ENCODE results near the gene GRAMD1B.
"Not testable (repeated sequence)": the region's sequence is repeated elsewhere in the genome, so short reads cannot be mapped to it uniquely, and the experiment has no call there.

Gene GRAMD1B

DNA sequence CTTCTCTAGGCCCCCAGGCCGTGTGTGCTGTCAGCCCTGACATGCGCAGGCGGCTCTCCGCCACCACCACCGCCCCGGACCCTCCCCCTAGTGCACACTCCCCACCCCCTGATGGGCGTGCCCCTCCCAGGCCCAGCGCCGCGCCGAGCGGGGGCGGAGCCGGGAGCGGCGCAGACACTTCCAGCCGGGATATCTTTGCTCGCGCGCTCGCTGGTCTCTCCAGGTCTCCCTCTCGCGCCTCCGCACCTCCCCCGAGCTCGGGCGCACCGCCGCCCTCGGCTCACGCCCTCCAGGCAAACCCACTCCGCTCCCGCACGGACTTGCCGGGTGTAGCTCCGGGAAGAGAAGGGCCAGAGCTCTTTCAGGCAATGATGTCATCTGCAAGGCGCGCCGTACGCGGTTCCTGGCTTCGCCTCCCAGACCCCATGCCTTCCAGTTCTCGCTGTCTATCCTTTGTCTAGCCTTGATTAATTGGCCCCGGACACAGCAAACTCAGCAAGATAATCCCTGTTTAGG, 224.6 kb downstream of the GRAMD1B start, which contains the start of gene SCN3B:
TSS of gene SCN3B (minus strand) at position 59 of the 516 bp plus-strand sequence. CDS start 823 bp downstream, outside the sequence.
- peak; percentile 35 for DNase-seq

GRCh38 chr11:123659311-123659710, 229.2 kb downstream of the GRAMD1B start:
- no peak for DNase-seq

DNA sequence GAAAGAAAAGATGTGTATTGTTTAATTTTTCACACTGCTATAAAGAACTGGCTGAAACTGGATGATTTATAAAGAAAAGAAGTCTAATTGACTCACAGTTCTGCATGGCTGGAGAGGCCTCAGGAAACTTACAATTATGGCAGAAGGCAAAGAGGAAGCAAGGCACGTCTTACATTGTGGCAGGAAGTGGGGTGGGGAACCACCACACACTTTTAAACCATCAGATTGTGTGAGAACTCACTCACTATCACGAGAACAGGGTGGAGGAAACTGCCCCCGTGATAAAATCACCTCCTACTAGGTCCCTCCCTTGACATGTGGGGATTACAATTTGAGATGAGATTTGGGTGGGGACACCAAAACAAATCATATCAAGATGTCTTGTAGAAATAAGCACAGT, 229.9 kb downstream of the GRAMD1B start:
- DNase-seq = not testable (repeated sequence)

DNA sequence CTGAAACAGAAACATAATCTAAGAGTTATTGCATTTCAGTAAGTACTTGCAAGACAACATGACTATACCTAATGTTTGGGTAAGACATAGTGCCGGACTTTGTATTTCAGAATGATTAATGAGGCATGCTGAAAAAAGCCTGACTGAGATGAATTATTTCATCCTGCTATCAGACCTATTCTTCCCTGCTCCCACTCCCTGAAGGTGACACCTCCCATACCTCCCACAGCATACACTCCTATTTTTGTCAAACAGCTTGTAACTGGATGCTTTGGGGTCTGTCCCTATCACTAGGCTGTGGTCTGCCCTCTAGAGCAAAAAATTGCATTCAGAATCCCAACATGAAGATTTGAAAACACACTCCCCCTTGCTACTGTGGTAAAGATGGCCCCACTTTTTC, 235.2 kb downstream of the GRAMD1B start:
- DNase-seq = no peak

- no peak for DNase-seq
These were observed 240.0 kb downstream of the GRAMD1B start for GRCh38 chr11:123670081-123670480.

DNA sequence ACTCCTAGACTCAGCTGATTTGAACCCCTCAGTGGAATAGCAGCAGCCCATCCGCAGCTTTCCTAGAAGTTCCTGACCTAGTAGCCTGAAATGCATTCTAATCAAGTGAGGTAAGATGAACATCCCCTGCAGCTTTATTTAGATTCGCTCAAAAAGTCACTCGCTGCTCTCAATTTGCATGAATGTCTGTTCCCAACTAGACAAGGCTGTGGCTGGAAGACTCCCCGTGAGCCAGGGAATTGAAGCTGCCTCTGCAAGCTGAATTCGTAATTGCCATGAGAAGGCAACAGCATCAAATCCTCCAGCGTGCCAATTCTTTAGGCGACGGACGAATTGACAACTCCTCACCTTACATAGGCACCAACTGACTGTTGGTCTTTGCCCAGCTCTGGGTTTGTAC, 241.5 kb downstream of the GRAMD1B start:
- DNase-seq = no peak

- no peak for DNase-seq
These were observed 242.5 kb downstream of the GRAMD1B start for GRCh38 chr11:123672568-123672967.

DNA sequence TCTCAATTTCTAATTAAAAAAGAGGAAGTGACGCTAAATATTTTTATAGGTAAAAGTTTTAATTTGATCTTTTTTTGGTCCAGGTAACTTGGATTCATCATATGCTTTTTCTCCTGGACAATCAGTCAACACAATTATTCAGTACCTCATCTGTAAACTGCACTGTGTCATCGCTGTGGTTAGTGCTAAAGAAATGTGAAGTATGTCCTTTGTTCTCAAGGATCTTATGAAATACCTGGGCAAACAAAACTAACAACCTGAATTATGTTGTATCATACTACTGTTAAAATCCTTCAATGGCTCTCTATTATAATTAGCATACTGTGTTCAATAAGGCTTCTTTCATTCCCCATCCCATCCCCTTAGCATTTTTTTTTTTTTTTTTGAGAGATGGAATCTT, 244.2 kb downstream of the GRAMD1B start:
- no peak for DNase-seq
